ENCODE results near the gene PAK1IP1.

The PAK1IP1 gene

GRCh38 chr6:10678456-10678855 is 16.3 kb upstream of the PAK1IP1 start:
- no peak overlapping the region for H3K27ac ChIP-seq (ENCODE audit: low read depth, low read length)
- H3K9me3 ChIP-seq (ENCODE audit: control insufficient read depth, insufficient read depth, low read length): no peaks in the 10 kb centered on the region

DNA sequence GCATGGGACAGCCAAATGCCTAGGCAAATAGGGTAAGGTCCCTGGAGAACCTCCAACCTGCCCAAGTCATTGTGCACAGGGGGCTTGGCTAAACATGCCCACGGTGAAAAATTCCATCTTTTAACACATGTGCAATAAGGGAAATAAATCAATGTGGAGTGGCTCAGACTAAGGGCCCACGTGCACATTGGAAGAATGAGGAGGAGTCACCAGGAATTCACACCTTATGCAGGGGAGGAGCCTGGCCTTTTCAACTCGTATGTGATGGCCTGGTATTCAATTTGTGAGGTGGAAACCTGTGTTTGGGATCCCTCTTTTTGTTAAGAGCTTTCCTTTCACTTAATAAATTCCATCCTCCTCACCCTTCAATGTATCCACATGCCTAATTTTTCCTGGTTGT is 13.0 kb upstream of the PAK1IP1 start:
- Histone ChIP-seq H3K9me3 (ENCODE audit: control insufficient read depth, insufficient read depth, low read length) (no peaks in the 10 kb centered on the region), H3K9ac (ENCODE audit: low read depth, low read length) (no peak overlapping the region), H3K4me3 (ENCODE audit: low read depth, low read length) (no peak overlapping the region), H3K4me1 (ENCODE audit: control insufficient read depth, insufficient read depth, low read length) (no peaks in the 10 kb centered on the region), H3K27ac (ENCODE audit: low read depth, low read length) (no peak overlapping the region), H3K36me3 (ENCODE audit: control insufficient read depth, insufficient read depth, low read length) (no peaks in the 10 kb centered on the region), H3K27me3 (ENCODE audit: control insufficient read depth, insufficient read depth, low read length) (no peaks in the 10 kb centered on the region)

More at GRCh38 chr6:10678456-10678855, 16.3 kb upstream of the PAK1IP1 start:
- Histone ChIP-seq H3K9ac (ENCODE audit: low read depth, low read length) (no peak overlapping the region), H3K36me3 (ENCODE audit: control insufficient read depth, insufficient read depth, low read length) (no peaks in the 10 kb centered on the region), H3K4me3 (ENCODE audit: low read depth, low read length) (no peak overlapping the region), H3K27me3 (ENCODE audit: control insufficient read depth, insufficient read depth, low read length) (no peaks in the 10 kb centered on the region), H3K4me1 (ENCODE audit: control insufficient read depth, insufficient read depth, low read length) (no peaks in the 10 kb centered on the region)

GRCh38 chr6:10682355-10682988 is 12.3 kb upstream of the PAK1IP1 start:
- Histone ChIP-seq H3K4me3 (ENCODE audit: low read depth, low read length) (no peak overlapping the region), H3K9ac (ENCODE audit: low read depth, low read length) (no peak overlapping the region), H3K36me3 (ENCODE audit: control insufficient read depth, insufficient read depth, low read length) (no peaks in the 10 kb centered on the region), H3K4me1 (ENCODE audit: control insufficient read depth, insufficient read depth, low read length) (peaks cover 2% of the 10 kb centered on the region; the same call in 1 of the 2 replicates), H3K27me3 (ENCODE audit: control insufficient read depth, insufficient read depth, low read length) (no peaks in the 10 kb centered on the region), H3K27ac (ENCODE audit: low read depth, low read length) (no peak overlapping the region), H3K9me3 (ENCODE audit: control insufficient read depth, insufficient read depth, low read length) (no peaks in the 10 kb centered on the region)

DNA sequence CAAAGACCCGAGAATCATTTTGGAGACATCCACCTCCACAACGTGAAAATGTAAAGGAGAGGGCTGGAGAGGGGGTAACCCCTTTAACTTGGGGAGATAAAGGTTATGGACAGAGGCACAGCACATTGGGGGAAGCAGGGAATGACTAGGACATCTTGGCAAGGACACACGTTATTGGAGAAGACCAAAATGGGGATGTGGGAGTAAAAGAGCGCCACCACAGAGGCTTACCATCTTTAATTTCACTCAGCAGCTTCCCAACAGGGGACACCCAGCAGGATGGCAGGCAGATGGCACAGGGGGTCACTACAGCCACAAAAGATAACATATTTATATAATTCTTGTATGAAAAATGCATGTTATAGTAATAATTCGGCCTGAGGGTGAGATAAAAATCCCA is 10.2 kb upstream of the PAK1IP1 start:
- Histone ChIP-seq H3K4me1 (ENCODE audit: control insufficient read depth, insufficient read depth, low read length) (peaks cover 3% of the 10 kb centered on the region; the same call in 1 of the 2 replicates), H3K36me3 (ENCODE audit: control insufficient read depth, insufficient read depth, low read length) (no peaks in the 10 kb centered on the region), H3K4me3 (ENCODE audit: low read depth, low read length) (no peak overlapping the region), H3K9ac (ENCODE audit: low read depth, low read length) (no peak overlapping the region), H3K27ac (ENCODE audit: low read depth, low read length) (no peak overlapping the region), H3K9me3 (ENCODE audit: control insufficient read depth, insufficient read depth, low read length) (no peaks in the 10 kb centered on the region), H3K27me3 (ENCODE audit: control insufficient read depth, insufficient read depth, low read length) (no peaks in the 10 kb centered on the region)

GRCh38 chr6:10685092-10685915 is 9.5 kb upstream of the PAK1IP1 start:
- no peak overlapping the region for H3K9ac ChIP-seq (ENCODE audit: low read depth, low read length)
- no peaks in the 10 kb centered on the region for H3K36me3 ChIP-seq (ENCODE audit: control insufficient read depth, insufficient read depth, low read length)
- H3K27me3 ChIP-seq (ENCODE audit: control insufficient read depth, insufficient read depth, low read length): no peaks in the 10 kb centered on the region
- peaks cover 3% of the 10 kb centered on the region; the same call in 1 of the 2 replicates for H3K4me1 ChIP-seq (ENCODE audit: control insufficient read depth, insufficient read depth, low read length)
- H3K27ac ChIP-seq (ENCODE audit: low read depth, low read length): no peak overlapping the region
- H3K9me3 ChIP-seq (ENCODE audit: control insufficient read depth, insufficient read depth, low read length): no peaks in the 10 kb centered on the region
- H3K4me3 ChIP-seq (ENCODE audit: low read depth, low read length): no peak overlapping the region

- Histone ChIP-seq H3K36me3 (ENCODE audit: control insufficient read depth, insufficient read depth, low read length) (no peaks in the 10 kb centered on the region), H3K4me3 (ENCODE audit: low read depth, low read length) (no peak overlapping the region), H3K9me3 (ENCODE audit: control insufficient read depth, insufficient read depth, low read length) (no peaks in the 10 kb centered on the region), H3K9ac (ENCODE audit: low read depth, low read length) (no peak overlapping the region), H3K27ac (ENCODE audit: low read depth, low read length) (no peak overlapping the region), H3K4me1 (ENCODE audit: control insufficient read depth, insufficient read depth, low read length) (peaks cover 3% of the 10 kb centered on the region; the same call in 1 of the 2 replicates), H3K27me3 (ENCODE audit: control insufficient read depth, insufficient read depth, low read length) (no peaks in the 10 kb centered on the region)
Measured at GRCh38 chr6:10686901-10687300, 7.9 kb upstream of the PAK1IP1 start.

- H3K36me3 ChIP-seq (ENCODE audit: control insufficient read depth, insufficient read depth, low read length): no peaks in the 10 kb centered on the region
- no peak overlapping the region for H3K9ac ChIP-seq (ENCODE audit: low read depth, low read length)
- H3K4me3 ChIP-seq (ENCODE audit: low read depth, low read length): no peak overlapping the region
- H3K27ac ChIP-seq (ENCODE audit: low read depth, low read length): no peak overlapping the region
- no peaks in the 10 kb centered on the region for H3K27me3 ChIP-seq (ENCODE audit: control insufficient read depth, insufficient read depth, low read length)
- no peaks in the 10 kb centered on the region for H3K9me3 ChIP-seq (ENCODE audit: control insufficient read depth, insufficient read depth, low read length)
- peaks cover 3% of the 10 kb centered on the region; the same call in 1 of the 2 replicates for H3K4me1 ChIP-seq (ENCODE audit: control insufficient read depth, insufficient read depth, low read length)
Measured at GRCh38 chr6:10687582-10687981, 7.2 kb upstream of the PAK1IP1 start.

DNA sequence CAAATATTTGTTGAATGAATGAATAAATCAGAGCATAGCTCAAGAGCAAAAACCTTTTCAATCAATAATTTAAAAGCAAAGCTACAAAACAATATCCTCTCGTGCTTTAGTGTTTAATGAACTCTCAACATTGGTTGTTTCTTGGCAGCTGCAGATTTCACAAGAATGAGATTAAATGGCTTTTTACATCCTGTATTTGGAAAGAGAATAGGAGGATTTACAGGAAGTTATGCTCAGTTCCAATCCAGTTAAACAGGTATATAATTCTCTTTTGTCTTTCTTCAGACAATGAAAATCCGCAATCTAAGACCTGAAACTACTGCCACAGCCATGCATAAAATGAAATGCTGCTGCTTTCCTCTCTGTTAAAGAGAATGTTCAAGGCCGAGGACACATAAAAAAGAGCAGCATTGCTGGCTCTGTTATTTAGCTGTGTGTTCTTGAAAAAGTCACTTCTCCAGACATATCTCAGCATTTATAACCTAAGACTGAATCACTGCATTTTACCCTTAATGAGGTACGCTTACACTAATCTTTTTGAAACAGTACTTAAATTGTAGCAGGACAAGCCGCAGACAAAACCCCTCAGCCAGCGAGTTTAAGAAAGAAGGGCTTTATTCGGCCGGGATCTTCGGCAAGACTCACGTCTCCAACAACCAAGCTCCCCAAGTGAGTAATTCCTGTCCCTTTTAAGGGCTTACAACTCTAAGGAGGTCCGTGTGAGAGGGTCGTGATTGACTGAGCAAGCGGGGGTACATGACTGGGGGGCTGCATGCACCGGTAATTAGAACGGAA is 3.9 kb upstream of the PAK1IP1 start:
- no peaks in the 10 kb centered on the region for H3K36me3 ChIP-seq (ENCODE audit: control insufficient read depth, insufficient read depth, low read length)
- no peak overlapping the region for H3K4me3 ChIP-seq (ENCODE audit: low read depth, low read length)
- peaks cover 3% of the 10 kb centered on the region; the same call in 1 of the 2 replicates for H3K4me1 ChIP-seq (ENCODE audit: control insufficient read depth, insufficient read depth, low read length)
- H3K9me3 ChIP-seq (ENCODE audit: control insufficient read depth, insufficient read depth, low read length): no peaks in the 10 kb centered on the region
- H3K27me3 ChIP-seq (ENCODE audit: control insufficient read depth, insufficient read depth, low read length): no peaks in the 10 kb centered on the region
- peak overlapping the region; percentile 52 for H3K27ac ChIP-seq (ENCODE audit: low read depth, low read length)
- no peak overlapping the region for H3K9ac ChIP-seq (ENCODE audit: low read depth, low read length)

DNA sequence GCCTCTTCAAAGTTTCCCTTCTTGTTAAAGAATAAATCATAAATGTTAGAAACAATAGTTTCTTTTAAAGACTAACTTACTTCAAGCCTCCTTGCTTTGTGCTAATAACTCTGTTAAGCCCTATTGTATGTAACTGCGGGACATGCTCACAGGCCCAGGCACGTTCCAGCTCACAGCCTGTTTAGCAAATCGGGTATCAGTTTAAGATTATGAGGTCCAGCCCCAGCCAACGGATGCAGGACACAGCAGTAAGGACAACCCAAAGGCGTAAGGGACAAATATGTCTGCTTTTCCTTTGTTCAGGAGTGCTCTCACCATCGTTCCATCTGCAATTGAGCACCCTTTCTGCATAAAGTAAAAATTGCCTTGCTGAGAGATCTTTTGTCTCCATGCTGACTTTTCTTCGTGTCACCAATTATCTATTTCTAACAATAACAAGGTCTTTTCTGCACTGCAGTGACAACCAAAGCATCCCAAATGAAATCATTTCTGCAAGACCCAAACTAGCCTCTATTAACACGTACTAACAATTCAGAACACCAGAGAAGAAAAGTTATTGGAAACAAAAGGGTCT is 1.7 kb upstream of the PAK1IP1 start:
- Histone ChIP-seq H3K27me3 (ENCODE audit: control insufficient read depth, insufficient read depth, low read length) (no peaks in the 10 kb centered on the region), H3K9ac (ENCODE audit: low read depth, low read length) (no peak overlapping the region), H3K27ac (ENCODE audit: low read depth, low read length) (peak overlapping the region; percentile 30), H3K4me3 (ENCODE audit: low read depth, low read length) (peak overlapping the region; percentile 98), H3K4me1 (ENCODE audit: control insufficient read depth, insufficient read depth, low read length) (peaks cover 6% of the 10 kb centered on the region; the same call in 1 of the 2 replicates), H3K36me3 (ENCODE audit: control insufficient read depth, insufficient read depth, low read length) (peaks cover 17% of the 10 kb centered on the region), H3K9me3 (ENCODE audit: control insufficient read depth, insufficient read depth, low read length) (no peaks in the 10 kb centered on the region)

DNA sequence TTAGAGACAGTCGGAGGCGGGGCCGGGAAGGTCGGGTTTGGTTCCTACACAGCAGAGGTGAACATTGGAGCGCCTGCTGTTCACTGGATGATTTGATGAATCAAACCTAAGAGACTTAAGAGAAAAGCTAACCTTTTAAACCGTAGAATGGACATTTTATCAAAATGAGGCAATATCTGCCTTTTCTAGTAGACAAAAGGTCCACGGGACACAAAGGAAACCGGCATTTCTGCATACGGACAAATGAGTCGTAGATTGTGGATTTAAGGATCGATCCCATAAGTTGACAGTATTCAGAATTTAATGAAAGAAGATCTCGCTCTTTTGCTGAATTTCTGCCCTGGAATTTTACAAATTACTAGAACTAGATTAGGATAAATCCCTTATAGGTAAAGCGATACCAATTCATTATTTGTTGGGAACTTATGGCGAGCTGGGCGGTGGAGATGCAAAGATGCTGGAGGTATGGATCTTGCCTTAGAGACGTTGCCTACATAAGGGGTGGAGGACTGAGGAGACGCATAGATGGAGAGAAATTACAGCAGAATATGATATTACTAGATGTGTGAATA is 400 bp downstream of the PAK1IP1 start:
- Histone ChIP-seq H3K27ac (ENCODE audit: low read depth, low read length) (peak overlapping the region; percentile 98), H3K9ac (ENCODE audit: low read depth, low read length) (peak overlapping the region; percentile 97), H3K27me3 (ENCODE audit: control insufficient read depth, insufficient read depth, low read length) (no peaks in the 10 kb centered on the region), H3K9me3 (ENCODE audit: control insufficient read depth, insufficient read depth, low read length) (no peaks in the 10 kb centered on the region), H3K4me1 (ENCODE audit: control insufficient read depth, insufficient read depth, low read length) (peaks cover 6% of the 10 kb centered on the region; the same call in 1 of the 2 replicates), H3K36me3 (ENCODE audit: control insufficient read depth, insufficient read depth, low read length) (peaks cover 36% of the 10 kb centered on the region), H3K4me3 (ENCODE audit: low read depth, low read length) (peak overlapping the region; percentile 98)

Data from HUES48 (cell line).